ENCODE results near the gene OR6Q1. TPM values are rescaled to one million over a fixed set of nuclear protein-coding genes. Genes with fewer than 3 reads are reported as not detected.

OR6Q1 gene
- total RNA-seq, 4 donors from 2014 or later: not detected

DNA sequence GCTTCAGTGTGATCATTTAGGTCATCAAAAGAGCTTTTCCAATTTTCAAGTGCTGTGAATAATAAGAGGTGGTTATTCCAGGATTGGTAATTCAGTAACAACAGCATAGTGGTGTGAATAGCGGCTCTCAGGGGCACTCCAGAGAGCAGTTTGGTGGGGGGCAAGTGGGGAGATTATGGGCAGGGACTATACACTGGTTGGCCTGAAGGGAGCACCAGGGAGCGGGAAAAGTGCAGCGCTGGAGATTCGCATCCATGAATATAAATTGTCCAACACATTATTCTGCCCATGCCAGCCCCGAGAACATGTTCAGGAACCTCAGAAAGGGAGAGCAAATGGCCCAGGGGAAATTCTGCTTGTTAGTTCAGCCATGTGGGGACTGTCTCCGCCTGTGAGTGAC lies 37.9 kb downstream of the OR6Q1 start:
- in situ Hi-C loops (cut with MboI; ENCODE audit: low sequenced_read_pairs in 4 of 4): no loop called here
- Histone ChIP-seq H3K27ac (no peak overlapping the region), H3K27me3 (no peaks in the 10 kb centered on the region), H3K4me3 (no peak overlapping the region), H3K36me3 (no peaks in the 10 kb centered on the region), H3K9me3 (no peaks in the 10 kb centered on the region), H3K4me1 (no peaks in the 10 kb centered on the region)
- no peak for DNase-seq
- no peak for ATAC-seq
- TF ChIP-seq, protein P1, sequence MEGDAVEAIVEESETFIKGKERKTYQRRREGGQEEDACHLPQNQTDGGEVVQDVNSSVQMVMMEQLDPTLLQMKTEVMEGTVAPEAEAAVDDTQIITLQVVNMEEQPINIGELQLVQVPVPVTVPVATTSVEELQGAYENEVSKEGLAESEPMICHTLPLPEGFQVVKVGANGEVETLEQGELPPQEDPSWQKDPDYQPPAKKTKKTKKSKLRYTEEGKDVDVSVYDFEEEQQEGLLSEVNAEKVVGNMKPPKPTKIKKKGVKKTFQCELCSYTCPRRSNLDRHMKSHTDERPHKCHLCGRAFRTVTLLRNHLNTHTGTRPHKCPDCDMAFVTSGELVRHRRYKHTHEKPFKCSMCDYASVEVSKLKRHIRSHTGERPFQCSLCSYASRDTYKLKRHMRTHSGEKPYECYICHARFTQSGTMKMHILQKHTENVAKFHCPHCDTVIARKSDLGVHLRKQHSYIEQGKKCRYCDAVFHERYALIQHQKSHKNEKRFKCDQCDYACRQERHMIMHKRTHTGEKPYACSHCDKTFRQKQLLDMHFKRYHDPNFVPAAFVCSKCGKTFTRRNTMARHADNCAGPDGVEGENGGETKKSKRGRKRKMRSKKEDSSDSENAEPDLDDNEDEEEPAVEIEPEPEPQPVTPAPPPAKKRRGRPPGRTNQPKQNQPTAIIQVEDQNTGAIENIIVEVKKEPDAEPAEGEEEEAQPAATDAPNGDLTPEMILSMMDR (IDR thresholded peaks at IDR 0.05 in 4 of 5, conservative IDR thresholded peaks at IDR 0.05 in 1 of 5): no peak
- no peak for TF ChIP-seq POLR2A (IDR thresholded peaks at IDR 0.05)
- intact Hi-C loops (cut with DNase I; ENCODE audit: low total_unique reads): no loop called here

DNA sequence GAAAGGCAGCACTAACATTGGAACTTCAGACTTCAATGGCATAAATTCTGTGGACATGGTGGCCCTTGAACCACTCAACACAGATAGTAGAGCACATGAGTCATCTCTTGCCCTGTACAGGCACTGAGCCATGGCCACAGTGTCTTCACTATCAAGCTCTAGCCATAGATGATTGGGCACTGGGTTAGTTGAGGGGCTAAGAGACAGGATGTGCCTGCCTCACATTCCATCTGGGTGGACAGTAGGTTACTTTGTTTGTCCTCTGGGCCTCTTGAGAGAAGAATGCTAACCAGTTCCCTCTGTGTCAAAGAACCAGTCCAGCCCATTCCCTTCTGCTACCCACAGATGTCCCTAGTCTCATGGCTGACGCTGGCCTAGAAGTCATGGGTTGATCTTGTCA lies 39.8 kb downstream of the OR6Q1 start:
- in situ Hi-C loops (cut with MboI; ENCODE audit: low sequenced_read_pairs in 4 of 4) (no loop called here), intact Hi-C loops (cut with DNase I; ENCODE audit: low total_unique reads) (no loop called here)
- Histone ChIP-seq H3K4me1 (no peaks in the 10 kb centered on the region), H3K9me3 (no peaks in the 10 kb centered on the region), H3K4me3 (no peak overlapping the region), H3K27me3 (no peaks in the 10 kb centered on the region), H3K27ac (no peak overlapping the region), H3K36me3 (no peaks in the 10 kb centered on the region)
- DNase-seq (no peak), ATAC-seq (no peak)
- TF ChIP-seq, protein P1 (IDR thresholded peaks at IDR 0.05 in 4 of 5, conservative IDR thresholded peaks at IDR 0.05 in 1 of 5): no peak
- TF ChIP-seq POLR2A (IDR thresholded peaks at IDR 0.05): no peak

DNA sequence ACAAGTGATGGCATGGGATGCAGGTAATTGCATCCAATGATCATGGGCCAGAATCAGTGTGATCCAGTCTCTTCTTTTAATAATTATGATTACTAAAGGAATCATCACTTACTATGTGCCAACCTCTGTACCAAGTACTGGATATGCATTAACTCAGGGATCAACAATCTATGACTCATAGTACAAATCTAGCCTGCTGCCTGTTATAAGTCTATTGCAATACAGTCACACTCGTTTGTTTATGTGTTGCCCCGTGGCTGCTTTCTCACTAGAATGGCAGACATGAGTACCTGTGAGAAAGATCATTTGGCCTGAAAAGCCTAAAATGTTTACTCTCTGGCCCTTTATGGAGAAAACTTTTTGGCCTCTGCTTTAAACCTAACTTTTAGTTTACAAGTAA lies 45.0 kb downstream of the OR6Q1 start:
- Histone ChIP-seq H3K4me1 (no peaks in the 10 kb centered on the region), H3K27ac (no peak overlapping the region), H3K9me3 (no peaks in the 10 kb centered on the region), H3K4me3 (no peak overlapping the region), H3K36me3 (no peaks in the 10 kb centered on the region), H3K27me3 (no peaks in the 10 kb centered on the region)
- TF ChIP-seq, protein P1 (IDR thresholded peaks at IDR 0.05 in 4 of 5, conservative IDR thresholded peaks at IDR 0.05 in 1 of 5): no peak
- TF ChIP-seq POLR2A (IDR thresholded peaks at IDR 0.05): no peak
- in situ Hi-C loops (cut with MboI; ENCODE audit: low sequenced_read_pairs in 4 of 4): loop anchor here in 1 of 4 donors (25.0 kb wide), 1 partner anchor 88 kb away; no protein-coding TSS in a partner anchor
- DNase-seq (no peak), ATAC-seq (no peak)
- intact Hi-C loops (cut with DNase I; ENCODE audit: low total_unique reads): no loop called here

Other genes starting within 250 kb of the OR6Q1 start
- not detected for gene OR9Q1, start 7.1 kb upstream of the OR6Q1 start, total RNA-seq
- not detected for gene OR9I1, start 94.6 kb downstream of the OR6Q1 start, total RNA-seq
- gene OR9Q2, start 158.1 kb downstream of the OR6Q1 start, total RNA-seq: not detected
- not detected for gene OR1S2, start 173.2 kb downstream of the OR6Q1 start, total RNA-seq
- gene OR1S1, start 181.8 kb downstream of the OR6Q1 start, total RNA-seq: not detected
- not detected for gene OR10Q1, start 198.0 kb downstream of the OR6Q1 start, total RNA-seq
- gene OR10W1, start 237.3 kb downstream of the OR6Q1 start, total RNA-seq: under 1 TPM in 1 of 4 donors, not detected in 3; 0.31 TPM

Measured in gastrocnemius medialis (tissue), 4 donors.